ENCODE results near the gene CGA. TPM values are rescaled to one million over a fixed set of nuclear protein-coding genes. Genes with fewer than 3 reads are reported as not detected.
"Not testable (repeated sequence)": the region's sequence is repeated elsewhere in the genome, so short reads cannot be mapped to it uniquely, and the experiment has no call there.

The CGA gene
- 8.2 TPM for total RNA-seq (ENCODE audit: insufficient read depth, low replicate concordance)

DNA sequence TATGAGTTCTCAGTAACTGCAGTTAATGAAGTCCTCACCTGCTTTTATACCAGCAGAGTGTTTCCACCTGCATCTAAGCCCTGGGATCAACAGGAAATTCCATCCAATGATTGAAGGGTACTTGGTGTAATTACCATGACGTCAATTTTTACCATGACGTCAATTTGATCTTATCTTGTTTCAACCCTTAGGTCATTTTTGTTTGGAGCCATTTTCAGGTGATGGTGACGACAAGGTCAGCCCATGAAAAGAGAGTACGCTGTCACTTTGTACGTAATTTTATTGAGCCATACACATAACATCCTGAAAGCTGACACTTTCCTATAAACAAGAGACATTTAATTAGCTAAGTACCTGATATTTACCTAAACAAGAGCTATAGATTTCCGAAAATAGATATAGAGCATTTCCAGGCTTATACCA lies at the start of gene CGA:
CGA (minus strand) TSS at position 20 of the 423 bp plus-strand sequence. CDS start 6,906 bp downstream, outside the sequence.
- no peak for DNase-seq (ENCODE audit: low spot score)

DNA sequence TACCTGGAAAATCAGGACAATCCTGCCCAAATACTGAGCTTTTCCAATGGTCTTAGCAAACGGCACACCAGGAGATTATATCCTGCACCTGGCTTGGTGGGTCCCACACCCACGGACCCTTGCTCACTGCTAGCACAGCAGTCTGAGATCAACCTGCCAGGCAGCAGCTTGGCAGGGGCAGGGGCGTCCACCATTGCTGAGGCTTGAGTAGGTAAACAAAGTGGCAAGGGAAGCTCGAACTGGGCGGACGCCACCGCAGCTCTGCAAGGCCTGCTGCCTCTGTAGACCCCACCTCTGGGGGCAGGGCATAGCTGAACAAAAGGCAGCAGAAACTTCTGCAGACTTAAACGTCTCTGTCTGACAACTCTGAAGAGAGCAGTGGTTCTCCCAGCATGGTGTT lies 45.0 kb upstream of the CGA start:
- not testable (repeated sequence) for DNase-seq (ENCODE audit: low spot score)

DNA sequence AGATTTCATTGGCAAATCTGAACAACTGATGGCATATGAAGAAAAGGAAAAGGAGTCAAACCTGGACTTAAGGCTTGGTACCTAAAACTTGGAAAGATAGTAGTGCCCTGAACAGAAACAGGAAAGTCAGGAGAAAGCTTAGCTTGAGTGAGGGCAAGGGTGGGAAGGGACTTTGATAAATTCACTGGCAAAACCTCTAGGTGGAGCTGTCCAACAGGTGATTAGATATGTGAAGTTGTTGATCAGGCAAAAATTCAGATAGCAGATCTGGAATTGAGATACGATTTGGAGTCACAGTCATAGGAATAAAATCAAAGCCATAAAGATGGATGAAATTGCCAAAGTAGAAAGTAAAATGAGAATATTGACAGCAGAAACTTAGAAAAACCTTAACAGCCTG lies 44.3 kb upstream of the CGA start:
- DNase-seq (ENCODE audit: low spot score), result peak; percentile 13

DNA sequence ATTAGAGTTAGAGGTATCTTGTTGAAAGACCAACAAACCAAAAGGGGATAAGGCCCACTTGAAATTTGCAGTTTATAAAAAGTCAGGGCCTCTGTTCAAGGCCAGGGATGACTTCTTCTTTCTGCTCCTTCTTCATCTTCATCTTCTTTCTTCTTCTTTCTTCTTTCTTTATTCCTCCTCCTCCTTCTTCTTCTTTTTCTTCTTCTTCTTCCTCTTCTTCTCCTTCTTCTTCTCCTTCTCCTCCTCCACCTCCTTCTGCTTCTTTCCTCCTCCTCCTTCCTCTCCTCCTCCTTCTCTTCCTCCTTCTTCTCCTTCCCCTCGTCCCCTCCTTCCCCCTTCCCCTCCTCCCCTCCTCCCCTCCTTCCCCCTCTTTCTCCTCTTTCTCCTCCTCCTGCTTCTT lies 42.1 kb upstream of the CGA start:
- no peak for DNase-seq (ENCODE audit: low spot score)

DNA sequence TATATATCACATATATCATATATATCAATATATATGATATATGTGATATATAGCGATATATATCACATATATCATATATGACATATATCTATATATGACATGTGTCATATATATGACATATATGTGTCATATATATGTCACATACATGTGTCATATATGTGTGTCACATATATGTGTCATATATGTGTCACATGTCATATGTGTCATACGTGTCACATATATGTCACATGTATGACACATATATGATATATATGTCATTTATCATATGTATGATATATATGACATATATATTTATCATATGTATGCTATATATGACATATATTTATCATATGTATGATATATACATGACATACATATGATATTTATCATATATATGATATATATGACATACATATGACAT lies 32.8 kb upstream of the CGA start:
- DNase-seq (ENCODE audit: low spot score), result no peak

DNA sequence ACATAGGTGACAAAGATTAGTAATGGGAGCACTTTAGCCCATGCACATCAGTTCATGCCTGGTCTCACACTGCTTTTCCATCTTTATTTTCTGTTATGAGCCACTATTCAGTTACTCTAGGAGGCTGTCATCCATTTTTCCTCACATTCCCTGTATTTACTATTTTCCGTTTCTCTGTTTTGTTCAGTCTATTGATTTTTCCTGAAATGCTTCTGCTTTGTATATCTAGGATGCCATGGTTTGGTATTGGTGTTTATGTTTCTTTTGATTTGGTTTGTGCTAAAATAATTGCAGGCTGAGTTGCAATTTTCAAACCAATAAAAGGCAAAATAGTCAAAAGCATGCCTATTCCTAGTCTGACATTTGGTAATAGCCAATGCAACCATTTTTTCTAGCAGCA lies 31.6 kb upstream of the CGA start:
- no peak for DNase-seq (ENCODE audit: low spot score)

DNA sequence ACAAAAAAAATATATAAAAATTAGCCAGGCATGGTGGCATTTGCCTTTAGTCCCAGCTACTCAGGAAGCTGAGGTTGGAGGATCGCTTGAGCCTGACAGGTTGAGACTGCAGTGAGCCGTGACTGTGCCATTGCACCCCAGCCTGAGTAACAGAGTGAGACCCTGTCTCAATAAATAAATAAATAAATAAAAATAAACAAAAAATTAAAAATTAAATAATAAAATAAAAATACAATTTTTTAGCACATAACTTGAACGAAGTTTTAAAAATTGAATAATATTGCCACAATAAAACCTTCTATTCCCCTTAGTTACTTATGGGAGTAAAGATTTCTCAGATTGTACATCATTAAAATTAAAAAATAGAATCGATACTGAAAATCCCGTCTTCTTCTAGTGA lies 29.2 kb upstream of the CGA start:
- DNase-seq (ENCODE audit: low spot score), result no peak

DNA sequence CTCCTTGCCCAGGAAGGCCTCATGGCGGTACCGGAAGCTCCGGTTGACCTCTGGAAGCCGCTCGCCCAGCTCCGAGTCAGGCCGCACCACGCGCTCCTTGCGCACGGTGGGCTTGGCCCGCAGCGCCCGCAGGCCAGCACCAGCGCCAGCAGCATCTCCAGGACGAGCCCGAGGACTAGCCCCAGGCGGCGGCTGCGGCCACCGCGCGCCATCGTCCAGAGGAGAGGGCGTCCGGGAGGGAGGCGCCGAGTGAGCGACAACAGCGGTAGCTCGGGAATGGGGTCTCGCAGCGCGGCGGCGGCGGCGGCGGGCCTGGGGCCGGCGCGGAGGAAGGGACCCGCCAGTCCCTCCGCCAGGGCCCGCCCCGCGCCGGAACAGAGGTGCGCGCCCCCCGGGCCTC lies 27.6 kb upstream of the CGA start:
- no peak for DNase-seq (ENCODE audit: low spot score)

DNA sequence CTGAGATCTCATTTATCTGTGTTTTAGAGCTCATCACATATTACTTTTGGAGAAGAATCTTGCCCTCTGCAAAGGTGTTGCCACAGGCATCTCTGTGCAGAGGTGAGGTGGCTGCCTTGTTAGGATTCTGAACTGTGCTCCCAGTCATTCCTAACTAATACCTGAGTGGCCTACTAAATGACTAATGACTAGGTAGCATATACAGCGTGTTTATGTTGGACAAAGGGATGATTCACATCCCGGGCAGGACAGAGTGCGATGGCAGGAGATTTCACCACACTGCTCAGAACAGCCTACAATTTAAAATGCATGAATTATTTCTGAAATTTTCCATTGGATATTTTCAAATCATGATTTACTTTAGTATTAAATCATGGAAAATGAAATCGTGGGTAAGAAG lies 23.1 kb upstream of the CGA start:
- no peak for DNase-seq (ENCODE audit: low spot score)

DNA sequence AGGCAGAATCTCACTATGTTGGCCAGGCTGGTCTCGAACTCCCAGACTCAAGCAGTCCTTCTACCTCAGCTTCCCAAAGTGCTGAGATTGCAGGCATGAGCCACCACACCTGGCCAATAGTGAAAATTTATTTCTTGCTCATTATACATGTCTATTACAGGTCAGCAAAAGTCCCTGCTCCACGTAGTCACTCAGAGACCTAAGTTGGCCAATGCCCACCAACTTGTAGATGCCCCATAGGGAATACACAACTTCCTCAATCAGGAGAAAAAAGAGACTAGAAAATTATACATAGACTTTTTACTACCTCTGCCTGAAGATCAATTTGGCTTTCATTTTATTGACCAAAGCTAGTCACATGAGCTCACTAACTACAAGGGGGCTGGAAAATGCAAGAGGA lies 22.0 kb upstream of the CGA start:
- no peak for DNase-seq (ENCODE audit: low spot score)

DNA sequence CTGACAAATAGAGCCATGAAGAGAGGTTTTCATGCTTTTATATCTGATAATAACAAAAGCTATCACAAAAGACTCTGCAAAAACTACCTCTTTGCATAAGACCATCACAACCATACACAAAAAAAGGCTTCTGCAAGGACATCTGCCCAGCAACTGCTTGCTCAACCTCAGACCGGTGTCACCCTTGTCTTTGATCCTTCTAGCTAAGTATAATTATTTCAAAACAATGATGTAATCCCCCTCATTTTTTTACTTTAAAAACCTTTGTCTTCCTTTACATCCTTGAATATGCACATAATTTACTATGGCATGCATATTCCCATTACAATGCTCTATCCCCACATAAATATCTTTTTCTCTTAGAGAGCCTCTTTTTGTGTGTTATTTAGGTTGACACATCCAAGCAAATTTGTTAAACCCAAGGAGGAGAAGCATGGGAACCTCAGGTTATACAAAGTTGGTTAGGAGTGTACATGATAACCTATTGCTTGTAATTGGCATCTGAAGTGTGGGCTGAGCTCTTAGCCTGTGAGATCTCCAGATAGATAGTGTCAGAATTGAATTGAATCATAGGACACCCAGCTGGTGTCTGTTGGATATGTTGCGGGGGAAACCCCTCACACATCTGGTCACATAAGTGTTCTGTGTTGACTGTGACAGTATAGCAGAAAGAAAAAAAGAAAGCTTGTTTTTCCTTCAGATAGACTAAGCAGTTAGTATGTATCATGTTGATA lies 20.7 kb upstream of the CGA start:
- DNase-seq (ENCODE audit: low spot score), result no peak

DNA sequence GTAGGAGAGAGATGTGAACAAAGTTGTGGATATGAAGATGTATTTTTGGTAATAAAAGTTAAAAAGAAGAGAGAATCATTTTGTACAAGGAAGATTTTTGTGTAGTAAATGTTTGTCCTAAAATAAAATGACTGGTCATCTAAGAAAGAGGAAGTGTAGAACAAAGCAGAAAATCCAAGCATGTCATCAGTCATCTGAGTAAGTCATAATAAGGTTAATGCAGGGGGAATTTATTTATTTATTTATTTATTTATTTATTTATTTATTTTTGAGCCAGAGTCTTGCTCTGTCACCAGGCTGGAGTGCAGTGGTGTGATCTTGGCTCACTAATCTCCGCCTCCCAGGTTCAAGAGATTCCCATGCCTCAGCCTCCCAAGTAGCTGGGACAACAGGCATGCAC lies 15.7 kb upstream of the CGA start:
- DNase-seq (ENCODE audit: low spot score), result no peak

DNA sequence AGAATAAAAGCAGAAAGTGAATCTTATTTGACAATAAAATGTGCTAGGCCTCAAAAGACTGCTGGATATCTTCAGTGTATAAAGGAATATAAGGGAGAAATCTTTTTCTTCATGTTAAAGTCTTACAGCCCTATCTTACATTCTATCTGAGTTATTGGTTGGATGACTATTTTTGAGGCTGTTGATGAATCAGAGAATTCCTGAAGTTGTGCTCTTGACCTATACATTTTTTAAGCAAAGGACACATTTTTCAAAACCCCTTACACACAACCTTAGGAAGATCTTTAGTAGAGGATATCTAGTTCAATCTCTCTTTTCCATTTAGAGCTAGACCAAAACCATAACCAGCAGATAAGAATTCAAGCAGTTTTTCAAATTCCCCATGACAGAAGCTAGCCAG lies 10.9 kb upstream of the CGA start:
- no peak for DNase-seq (ENCODE audit: low spot score)

DNA sequence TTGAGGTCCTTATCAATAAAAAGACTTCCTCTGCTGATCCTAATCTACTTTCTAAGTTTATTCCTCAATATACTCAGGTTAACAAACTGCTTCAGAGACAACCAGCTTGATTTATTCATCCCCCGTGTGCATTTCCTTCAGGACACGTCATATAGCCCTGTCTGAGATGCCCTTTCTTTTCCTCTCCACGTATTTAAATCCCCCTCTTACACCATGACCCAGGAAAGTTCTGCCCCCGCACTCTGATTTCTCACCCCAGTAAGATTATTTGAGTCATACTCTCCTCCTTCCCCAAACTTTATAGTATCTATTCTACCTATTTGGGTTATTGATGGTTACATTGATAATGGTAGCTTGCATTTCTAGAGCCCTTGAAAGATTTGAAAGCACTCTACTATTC lies 9.8 kb upstream of the CGA start:
- no peak for DNase-seq (ENCODE audit: low spot score)

DNA sequence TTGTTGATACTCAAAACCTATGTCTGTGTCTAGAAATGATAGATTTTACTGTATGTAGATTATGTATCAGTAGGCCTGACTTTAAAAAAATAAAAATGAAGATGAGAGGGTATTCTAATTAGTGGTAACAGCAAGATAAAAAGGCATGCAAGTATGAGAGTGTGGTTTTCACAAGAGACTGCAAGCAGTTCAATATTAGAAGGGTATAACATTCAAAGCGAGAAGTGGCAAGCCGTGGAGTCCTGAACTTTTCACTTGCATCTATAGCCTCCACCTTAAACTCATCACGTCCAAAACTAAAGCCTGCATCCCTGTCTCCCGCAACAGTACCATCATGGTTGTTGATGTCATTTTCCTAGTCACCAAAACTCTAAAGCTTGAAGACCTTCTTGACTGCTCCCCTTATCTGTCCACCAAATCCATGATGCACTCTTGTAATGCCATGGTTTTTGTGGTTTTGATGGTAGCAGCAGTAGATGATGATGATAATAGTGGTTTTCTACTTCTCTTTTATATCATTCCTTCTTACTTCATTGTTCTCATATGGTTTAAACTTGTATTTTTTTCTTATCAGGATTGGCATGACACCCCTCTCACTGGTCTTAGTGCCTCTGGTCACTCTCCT lies 9.2 kb upstream of the CGA start:
- DNase-seq (ENCODE audit: low spot score), result no peak

DNA sequence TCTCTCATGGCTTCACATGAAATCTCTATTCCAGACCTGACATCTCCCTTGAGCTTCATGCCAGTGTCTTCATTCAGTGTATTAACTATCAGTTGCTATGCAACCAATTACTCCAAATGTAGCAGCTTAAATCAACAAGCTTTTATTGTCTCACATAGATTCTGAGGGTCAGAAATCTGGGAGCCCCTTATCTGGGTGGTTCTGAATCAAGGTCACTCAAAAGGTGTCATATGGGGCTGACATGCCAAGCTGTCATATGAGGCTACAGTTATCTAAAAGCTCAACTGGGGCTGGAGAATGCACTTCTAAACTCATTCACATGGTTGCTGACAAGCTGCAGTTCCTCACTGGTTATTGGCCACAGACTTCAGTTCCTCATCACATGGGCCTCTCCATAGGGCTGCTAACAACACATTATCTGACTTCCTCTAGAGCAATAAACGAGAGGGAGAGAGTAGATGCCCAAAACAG lies 7.3 kb upstream of the CGA start:
- no peak for DNase-seq (ENCODE audit: low spot score)

DNA sequence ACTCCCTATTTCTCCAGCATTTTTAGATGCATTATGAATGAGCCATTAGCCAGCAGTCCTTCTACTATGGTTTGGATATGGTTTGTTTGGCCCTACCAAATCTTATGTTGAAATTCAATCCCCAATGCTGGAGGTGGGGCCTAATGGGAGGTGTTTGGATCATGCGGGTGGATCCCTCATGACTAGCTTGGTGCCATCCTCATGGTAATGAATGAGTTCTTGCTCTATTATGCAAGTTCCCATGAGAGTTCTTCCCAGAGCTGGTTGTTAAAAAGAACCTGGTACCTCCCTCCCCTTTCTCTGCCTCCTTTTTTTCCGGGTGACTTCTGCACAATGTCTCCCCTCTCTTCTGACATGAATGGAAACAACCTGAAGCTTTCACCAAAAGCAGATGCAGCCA lies 6.2 kb upstream of the CGA start:
- no peak for DNase-seq (ENCODE audit: low spot score)

DNA sequence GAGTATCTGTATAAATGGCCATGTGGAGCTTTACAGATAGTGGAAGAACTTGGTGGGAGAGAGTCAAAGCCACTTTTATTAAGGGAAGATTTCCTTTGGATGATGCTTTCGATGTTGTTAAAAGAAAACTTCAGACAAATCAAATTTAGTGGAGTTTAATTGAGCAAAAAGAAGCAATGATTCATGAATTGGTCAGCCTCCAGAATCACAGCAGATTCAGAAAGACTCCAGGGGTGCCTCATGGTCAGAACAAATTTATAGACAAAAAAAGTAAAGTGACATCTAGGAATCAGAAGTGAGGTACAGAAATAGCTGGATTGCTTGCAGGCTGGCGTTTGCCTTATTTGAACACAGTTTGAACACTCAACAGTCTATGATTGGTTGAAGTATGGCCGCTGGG lies 5.3 kb upstream of the CGA start:
- DNase-seq (ENCODE audit: low spot score), result no peak

DNA sequence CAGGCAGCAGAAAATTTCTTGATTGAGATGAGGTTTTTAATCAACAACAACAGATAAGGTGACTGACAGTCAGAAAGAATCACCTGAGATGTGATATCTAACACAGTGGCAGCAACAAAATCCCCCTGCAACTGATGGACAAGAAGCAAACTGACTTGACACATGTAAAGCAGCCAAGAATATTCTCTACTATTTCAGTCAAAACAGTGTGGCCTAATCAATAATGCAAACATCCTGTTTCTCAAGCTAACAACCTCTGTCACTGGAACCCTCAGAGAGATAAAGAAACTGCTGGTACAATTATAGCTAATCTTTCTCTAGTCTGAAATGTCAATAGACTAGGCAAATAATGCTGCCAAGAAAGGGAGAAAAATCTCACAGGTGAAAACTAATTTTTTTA lies 4.6 kb upstream of the CGA start:
- DNase-seq (ENCODE audit: low spot score), result no peak

DNA sequence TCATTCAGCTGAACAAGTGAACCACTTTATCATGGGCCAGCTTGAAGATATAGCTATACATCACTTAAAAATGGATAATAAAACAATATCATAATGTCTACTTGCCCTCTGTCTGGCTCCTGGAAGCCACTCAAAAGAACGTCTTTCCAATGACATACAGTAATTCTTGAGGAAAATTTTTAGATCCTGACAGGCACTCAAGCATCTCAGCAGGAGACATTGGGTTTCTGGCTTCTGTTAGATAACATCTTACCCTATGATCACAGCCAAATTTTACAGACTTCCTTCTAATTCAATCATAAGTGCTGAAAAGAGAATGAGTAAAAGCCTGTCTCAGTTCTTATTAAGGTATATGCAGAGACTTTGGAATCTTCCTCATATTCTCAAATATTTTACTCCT lies 330 bp downstream of the CGA start:
- DNase-seq (ENCODE audit: low spot score), result no peak

DNA sequence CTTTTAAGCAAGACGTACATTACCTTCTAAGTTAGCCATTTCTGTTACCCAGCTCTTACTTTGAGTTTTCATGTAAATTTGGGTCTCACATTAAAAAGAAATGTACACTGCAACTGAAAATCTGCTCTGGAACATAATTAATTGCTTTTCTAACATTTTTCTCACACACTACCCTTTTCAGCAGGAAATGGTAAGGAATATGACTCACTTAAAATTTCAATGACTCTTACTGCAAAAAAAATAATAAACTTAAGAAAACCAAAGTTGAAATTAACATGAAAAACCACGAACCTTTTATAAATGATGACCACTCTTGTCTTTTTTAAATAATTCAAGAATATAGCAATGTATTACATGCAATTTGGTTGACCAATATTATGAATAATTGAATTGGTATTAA lies 1.3 kb downstream of the CGA start:
- DNase-seq (ENCODE audit: low spot score), result no peak

DNA sequence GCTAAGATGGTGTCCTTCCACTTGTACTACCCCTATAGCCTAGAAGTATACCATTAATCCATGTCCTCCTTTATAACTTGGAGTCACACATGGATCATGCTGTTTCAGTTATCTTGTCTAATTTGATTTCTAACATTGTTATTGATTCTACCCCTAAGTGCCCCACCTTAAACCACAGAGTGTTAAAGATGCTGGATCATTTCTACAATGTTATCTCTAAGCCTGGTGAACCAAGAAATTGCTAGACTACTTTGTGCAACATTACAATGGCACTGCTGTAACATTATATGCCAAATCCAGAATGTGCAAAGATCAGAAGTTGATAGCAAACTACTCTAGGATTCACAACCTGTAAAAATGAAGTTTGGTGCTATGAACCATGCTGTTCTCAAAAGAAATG lies 1.7 kb downstream of the CGA start:
- DNase-seq (ENCODE audit: low spot score), result no peak

DNA sequence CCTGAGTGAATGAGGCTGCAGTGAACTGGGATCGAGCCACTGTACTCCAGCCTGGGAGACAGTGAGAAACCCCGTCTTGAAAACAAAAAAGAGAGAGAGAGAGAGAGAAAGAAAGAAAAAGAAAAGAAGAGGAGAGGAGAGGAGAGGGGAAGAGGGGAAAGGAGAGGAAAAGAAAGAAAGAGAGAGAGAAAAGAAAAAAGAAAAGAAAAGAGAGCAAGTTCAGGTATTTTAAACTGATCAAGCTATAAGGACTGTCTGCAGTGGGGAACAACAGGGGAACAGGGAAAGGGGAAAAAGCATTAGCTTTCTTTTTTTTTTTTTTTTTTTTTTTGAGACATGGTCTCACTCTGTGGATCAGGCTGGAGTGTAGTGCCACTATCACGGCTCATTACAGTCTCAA lies 2.5 kb downstream of the CGA start:
- no peak for DNase-seq (ENCODE audit: low spot score)

DNA sequence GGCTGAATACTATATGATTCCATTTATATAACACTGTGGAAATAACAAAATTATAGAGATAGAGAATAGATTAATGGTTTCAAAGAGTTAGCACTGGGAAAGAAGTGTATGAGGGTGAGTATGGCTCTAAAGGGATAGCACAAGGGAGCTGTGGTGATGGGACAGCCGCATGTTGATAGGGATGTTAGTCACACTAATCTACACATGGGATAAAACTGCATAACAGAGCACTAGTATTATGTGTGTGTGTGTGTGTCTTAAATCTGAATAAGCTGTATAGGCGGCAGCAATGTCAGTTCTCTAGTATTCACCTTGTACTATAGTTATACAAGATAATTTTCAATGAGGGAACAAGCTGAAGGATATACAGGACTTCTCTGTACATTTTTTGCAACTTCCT lies 5.8 kb downstream of the CGA start:
- DNase-seq (ENCODE audit: low spot score), result no peak
